ENCODE data around the gene EIF4A3.

DNA sequence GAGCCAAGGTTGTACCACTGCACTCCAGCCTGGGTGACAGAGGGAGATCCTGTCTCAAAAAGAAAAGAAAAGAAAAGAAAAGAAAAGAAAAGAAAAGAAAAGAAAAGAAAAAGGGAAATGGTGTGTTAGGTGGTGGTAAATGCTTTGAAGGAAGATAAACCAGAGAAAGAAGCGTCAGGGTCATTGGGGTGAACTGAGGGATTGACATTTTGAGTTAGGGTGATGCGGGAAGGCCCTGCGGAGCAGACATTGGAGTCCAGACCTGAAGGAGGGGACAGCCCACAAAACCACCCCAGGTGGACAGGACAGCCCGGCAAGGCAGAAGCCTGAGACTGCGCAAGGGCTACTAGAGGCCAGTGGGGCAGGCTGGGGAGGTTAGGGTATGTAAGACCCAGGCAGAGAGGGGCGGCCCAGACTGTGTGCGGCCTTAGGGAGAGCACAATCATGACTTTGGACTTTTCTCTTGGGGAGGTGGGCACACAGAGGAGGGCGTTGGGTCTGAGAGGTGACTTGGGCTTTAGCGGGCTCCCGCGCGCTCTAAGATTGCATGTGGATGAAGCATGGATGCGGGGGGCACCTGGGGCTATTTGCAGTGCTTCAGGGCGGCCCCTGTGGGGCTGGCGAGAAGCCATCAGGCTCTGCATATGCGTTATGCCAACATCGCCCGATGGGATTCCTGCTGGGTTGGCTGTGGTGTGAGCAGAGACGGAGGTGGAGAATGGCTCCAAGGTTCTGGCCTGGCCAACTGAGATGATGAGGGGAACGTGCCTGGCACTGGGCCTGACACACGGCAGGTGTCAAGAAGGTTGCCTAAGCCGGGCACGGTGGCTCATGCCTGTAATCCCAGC is 48.9 kb downstream of the EIF4A3 start:
- TF ChIP-seq, protein P1, sequence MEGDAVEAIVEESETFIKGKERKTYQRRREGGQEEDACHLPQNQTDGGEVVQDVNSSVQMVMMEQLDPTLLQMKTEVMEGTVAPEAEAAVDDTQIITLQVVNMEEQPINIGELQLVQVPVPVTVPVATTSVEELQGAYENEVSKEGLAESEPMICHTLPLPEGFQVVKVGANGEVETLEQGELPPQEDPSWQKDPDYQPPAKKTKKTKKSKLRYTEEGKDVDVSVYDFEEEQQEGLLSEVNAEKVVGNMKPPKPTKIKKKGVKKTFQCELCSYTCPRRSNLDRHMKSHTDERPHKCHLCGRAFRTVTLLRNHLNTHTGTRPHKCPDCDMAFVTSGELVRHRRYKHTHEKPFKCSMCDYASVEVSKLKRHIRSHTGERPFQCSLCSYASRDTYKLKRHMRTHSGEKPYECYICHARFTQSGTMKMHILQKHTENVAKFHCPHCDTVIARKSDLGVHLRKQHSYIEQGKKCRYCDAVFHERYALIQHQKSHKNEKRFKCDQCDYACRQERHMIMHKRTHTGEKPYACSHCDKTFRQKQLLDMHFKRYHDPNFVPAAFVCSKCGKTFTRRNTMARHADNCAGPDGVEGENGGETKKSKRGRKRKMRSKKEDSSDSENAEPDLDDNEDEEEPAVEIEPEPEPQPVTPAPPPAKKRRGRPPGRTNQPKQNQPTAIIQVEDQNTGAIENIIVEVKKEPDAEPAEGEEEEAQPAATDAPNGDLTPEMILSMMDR (IDR thresholded peaks at IDR 0.05), result no peak
- TF ChIP-seq POLR2A (IDR thresholded peaks at IDR 0.05), result no peak

All from ovary (tissue), 3 donors.